IPS-18c (cell line): Measurements from ENCODE around the gene VCAN.

Source experiments
- H3K4me3 ChIP-seq: 2 replicates; pipeline ENCODE4 v1.7.0; 2013; ENCODE audit warnings: low read depth, mild to moderate bottlenecking, low read length, moderate library complexity; ENCODE audit not compliant: insufficient read depth
- H3K9me3 ChIP-seq: one replicate; pipeline ENCODE4 v1.6.1; 2013; ENCODE audit warnings: mild to moderate bottlenecking, low read length, moderate library complexity; ENCODE audit not compliant: control insufficient read depth, insufficient read depth

VCAN gene

DNA sequence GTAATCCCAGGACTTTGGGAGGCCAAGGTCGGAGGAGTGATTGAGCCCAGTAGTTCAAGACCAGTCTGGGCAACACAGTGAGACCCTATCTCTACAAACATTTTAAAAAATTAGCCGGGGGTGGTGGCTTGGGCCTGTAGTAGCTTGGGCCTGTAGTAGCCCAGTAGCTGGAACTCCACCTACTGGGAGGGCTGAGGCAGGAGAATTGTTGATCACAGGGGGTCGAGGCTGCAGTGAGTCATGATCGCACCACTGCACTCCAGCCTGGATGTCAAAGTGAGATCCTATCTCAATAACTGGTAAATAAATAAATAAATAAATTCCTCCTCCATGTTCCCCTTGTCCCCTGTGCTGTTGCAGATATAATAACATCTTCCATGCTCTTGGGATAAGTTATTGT lies 14.3 kb downstream of the VCAN start:
- Histone ChIP-seq H3K4me3 (no peak overlapping the region), H3K9me3 (no peaks in the 10 kb centered on the region)

DNA sequence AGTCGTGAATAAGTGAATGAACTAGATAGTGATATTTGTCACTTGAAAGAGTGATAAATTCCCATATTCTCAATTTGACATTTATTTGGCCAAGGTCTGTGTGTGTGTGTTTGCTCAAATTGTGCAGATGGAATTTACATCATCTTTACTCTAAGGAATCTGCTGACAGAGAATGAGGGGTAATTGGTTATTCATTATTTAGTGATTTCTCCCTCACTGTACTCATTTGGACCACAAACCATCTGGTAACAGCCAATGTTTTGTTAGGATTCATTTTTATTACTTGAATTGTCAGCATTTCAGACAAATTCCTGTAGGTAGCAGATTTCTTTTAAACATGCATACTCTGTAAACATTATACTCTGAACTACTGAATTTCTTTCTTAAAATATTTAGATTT lies 15.6 kb downstream of the VCAN start:
- Histone ChIP-seq H3K4me3 (no peak overlapping the region), H3K9me3 (no peaks in the 10 kb centered on the region)

DNA sequence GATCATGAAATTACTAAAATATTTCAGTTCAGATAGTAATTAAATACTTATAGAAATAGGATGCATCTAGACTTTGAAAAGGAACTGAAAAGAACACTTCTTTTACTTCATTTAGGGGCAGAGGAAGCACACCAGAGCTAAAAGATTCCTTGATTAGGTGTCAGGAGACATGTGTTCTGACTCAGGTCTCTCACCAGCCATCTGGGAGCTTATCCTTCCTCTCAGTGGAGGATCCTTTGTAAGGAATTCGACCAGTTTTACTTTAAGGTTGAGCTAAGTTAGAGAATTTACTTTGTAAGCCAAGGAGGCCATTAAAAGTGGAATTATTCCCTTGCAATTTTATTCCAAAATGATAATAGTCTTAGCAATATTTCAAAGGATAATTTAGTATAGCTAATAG lies 16.7 kb downstream of the VCAN start:
- H3K9me3 ChIP-seq, result no peaks in the 10 kb centered on the region

DNA sequence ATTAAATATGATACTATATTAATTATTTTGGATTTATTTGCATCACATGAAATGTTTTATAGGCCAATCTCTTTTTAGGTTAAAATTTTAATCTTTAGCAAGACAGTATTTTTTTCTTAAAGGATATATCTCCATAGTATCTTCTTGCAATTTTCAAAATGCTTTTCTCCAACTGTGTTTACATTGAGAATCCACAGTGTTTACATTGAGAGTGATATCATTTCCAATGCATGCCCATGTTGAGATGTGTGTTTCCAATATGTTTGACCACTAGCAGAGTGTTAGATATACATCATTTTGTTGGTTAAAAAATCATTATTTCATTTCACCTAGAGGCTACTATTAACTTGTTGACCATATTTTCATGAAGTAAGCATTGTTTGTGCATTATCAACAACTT lies 17.3 kb downstream of the VCAN start:
- Histone ChIP-seq H3K4me3 (no peak overlapping the region), H3K9me3 (no peaks in the 10 kb centered on the region)

More for the DNA sequence above, 16.7 kb downstream of the VCAN start:
- no peak overlapping the region for H3K4me3 ChIP-seq

DNA sequence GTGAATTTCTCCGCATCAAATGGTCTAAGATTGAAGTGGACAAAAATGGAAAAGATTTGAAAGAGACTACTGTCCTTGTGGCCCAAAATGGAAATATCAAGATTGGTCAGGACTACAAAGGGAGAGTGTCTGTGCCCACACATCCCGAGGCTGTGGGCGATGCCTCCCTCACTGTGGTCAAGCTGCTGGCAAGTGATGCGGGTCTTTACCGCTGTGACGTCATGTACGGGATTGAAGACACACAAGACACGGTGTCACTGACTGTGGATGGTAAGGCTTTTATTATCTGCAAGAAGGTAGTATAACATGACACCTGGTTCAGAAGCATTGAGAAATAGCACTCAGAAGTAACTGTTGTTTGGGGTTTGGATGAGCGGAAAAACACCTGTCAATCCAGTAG lies 18.7 kb downstream of the VCAN start:
- Histone ChIP-seq H3K4me3 (no peak overlapping the region), H3K9me3 (no peaks in the 10 kb centered on the region)

DNA sequence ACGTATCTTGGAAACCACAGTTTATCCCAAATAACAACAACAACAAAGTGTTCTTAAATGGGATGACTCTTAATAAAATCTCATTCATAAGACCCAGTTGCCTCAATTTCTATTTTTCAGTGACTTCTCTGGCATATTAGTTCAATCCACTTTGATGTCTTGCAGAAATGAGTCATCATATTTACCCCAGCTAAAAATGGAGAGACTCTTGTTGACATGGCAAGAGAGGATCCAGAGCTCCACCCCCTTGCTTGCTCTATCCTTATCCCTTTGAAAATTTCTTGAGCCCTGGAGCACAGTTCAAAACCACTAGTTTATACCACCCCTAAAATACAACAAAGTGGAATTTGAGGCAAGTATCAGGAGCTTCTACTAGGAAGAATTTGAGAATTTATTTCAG lies 20.8 kb downstream of the VCAN start:
- Histone ChIP-seq H3K9me3 (no peaks in the 10 kb centered on the region), H3K4me3 (no peak overlapping the region)

DNA sequence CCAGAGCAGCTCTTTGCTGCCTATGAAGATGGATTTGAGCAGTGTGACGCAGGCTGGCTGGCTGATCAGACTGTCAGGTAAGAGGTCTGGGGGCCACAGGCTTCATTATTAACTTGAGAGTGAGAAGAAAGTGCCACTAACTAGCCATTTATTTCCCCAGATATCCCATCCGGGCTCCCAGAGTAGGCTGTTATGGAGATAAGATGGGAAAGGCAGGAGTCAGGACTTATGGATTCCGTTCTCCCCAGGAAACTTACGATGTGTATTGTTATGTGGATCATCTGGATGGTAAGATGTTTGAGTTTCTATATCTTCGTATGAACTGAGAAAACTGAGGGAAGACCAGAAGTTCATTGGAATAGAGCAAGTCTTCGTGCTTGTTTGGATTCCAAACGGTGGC lies 22.1 kb downstream of the VCAN start:
- H3K9me3 ChIP-seq, result no peaks in the 10 kb centered on the region
- no peak overlapping the region for H3K4me3 ChIP-seq

DNA sequence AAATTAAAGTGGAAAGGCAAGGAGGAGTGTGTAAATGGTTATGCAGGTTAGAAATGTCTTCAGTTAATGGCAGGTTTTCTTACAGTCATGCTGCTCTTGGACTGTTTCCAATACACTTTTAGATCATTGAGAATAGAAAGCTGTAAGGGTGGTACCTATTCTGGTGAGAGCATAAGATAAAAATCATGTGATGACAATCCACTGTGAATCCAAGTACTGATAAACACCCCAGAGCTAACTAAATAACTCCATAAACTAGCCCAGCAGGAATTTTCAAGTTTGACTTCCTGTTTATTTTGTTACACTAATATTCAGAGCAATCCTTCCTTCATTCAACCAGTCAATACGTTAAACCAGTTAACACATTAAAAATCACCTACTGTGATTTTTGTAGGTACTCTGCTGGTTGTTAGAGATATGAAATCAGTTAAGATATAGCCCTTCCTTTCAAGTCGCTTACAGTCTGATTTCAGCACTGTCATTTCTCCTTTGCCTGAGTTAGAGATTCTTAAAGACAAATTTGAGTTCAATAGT lies 22.6 kb downstream of the VCAN start:
- Histone ChIP-seq H3K4me3 (no peak overlapping the region), H3K9me3 (no peaks in the 10 kb centered on the region)

DNA sequence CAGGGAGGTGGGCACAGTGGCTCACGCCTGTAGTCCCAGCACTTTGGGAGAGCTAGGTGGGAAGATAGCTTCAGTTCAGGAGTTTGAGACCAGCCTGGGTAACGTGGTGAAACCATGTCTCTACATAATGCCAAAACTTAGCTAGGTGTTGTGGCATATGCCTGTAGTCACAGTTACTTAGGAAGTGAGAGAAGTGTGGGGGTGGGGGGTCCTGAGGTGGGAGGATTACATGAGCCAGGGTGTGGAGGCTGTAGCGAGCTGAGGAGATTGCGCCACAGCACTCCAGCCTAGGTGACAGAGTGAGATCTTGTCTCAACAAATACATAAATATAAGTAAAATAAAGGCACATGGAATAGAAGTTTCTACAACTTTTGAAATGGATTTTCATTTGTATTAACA lies 23.1 kb downstream of the VCAN start:
- Histone ChIP-seq H3K4me3 (no peak overlapping the region), H3K9me3 (no peaks in the 10 kb centered on the region)

DNA sequence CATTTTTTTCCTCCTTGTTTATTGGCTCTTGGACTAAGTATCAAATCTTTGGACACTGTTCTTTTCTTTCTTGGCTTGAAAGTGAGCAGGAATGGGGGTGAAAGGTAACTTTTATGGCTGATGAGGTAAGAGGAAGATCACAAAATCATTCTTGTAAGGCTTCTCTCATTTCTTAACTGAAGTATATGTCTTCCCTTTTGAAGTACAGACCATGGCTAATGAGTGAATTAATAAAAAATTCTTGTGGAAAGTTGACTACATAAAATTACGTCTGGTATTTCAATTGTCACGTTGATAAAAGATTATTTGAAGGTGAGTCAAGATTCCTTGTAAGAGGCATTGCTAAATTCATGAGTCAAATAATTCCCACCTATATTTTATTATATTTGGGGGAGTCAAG lies 25.1 kb downstream of the VCAN start:
- Histone ChIP-seq H3K4me3 (no peak overlapping the region), H3K9me3 (no peaks in the 10 kb centered on the region)

DNA sequence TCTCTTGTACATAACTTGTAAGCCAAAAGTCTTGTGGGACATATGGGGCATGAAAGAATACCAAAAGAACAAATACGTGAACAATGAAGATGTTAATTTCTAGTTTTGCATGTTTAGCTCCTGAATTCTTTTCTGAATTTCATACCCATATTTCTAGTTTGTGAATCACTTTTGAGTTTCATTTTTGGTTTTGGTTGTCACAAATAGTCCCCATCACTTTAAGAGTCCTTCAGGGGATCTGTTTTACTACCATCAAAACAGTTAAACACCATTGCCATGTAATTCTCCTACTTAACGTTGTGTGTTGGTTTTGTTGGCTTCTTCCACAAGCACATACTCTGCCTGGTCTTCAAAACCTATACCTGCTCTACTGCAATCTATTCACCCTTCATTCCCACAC lies 27.0 kb downstream of the VCAN start:
- Histone ChIP-seq H3K4me3 (no peak overlapping the region), H3K9me3 (no peaks in the 10 kb centered on the region)

DNA sequence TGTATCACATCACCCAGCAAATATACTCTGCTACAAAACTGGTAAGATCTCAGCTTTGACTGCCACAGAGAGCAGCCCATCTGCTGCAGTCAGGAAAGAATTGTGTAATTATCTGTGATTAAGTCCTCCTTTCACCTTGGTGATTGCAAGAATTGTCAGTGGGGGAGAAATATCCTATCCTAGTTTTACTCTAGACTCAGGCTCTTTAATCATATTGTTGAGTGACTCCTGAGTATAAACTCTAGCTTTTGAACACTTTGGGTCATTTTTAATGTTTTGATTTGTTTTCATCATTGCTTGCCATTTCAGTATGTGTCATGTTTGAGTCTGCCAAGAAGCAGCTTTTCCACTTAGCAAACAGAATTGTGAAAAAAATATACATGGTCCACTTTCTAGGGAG lies 32.1 kb downstream of the VCAN start:
- peaks cover 3% of the 10 kb centered on the region for H3K9me3 ChIP-seq
- H3K4me3 ChIP-seq, result no peak overlapping the region

DNA sequence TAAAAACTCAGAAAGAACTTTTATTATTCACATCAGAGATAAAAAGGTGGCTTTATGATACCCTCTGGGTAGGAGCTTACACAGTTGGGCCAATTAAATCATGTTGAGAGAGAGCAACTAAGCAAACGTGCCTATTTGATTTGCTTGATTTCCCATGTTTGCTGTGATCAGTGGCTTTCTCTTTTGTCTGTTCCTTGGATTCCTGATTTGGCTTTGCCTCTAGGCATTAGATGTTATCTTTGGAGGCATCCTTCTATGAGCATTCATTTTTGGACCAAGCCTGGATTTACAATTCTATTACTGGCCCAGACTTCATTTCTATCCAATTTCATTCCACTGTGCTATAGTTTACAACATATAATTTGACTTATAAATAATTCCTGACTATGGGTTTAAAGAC lies 35.9 kb downstream of the VCAN start:
- peaks cover 3% of the 10 kb centered on the region for H3K9me3 ChIP-seq
- H3K4me3 ChIP-seq, result no peak overlapping the region

DNA sequence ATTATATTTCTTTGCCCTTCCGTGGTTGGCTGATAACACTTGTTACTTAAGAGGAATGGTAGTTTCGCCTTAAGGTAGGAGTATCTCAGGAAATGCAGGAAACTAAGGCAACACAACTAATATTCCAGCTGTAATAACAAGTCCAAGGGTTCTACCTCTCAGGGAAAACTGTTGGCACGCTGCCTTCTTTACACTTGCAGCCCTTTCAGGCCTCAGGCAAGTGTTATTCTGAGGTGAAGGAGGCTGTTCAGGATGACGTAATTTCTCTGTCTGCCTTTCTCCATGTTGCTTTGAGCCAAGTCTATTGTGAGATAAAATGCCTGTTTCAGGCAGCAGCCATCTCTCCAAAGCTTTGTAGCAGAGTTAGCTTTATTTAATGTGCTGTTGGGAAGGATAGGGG lies 38.0 kb downstream of the VCAN start:
- H3K4me3 ChIP-seq, result no peak overlapping the region

DNA sequence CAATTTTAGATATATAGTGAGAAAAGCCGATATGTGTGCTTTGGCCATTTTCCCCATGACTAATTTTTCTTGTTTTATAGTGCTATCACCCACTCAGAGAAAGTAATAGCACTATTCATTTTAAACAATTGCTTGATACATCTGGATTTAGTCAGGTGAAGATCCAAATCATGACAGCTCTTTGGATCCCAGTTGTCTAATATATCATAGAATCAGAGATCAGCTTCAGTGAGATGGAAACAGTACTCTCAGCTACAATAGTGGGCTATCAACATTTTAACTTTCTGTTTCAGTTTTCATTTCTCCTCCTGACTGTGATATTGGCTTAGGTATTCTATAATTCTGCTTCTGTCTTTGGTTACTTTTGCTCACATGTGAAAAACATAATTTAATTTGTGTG lies 38.7 kb downstream of the VCAN start:
- Histone ChIP-seq H3K4me3 (no peak overlapping the region), H3K9me3 (peaks cover 3% of the 10 kb centered on the region)

More for the DNA sequence above, 38.0 kb downstream of the VCAN start:
- H3K9me3 ChIP-seq, result peaks cover 3% of the 10 kb centered on the region

DNA sequence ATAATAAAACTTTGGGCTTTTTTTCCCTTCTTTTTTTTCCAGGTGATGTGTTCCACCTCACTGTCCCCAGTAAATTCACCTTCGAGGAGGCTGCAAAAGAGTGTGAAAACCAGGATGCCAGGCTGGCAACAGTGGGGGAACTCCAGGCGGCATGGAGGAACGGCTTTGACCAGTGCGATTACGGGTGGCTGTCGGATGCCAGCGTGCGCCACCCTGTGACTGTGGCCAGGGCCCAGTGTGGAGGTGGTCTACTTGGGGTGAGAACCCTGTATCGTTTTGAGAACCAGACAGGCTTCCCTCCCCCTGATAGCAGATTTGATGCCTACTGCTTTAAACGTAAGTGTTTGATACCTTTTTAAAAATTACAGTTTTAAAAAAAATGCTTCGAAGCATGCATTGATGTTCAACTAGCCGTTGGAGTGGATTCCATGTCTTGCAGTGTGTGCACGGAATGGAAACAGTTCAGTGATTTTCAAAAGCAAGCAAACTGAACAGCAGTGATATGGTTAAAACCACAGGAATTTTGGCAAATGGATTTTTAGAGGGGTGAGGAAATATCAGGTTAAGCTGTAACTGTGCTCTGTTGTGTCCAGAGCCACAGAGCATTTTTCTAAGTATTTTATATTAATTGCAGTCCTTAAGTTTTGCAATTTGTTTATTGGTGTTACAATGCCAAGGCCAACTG lies 40.7 kb downstream of the VCAN start:
- H3K9me3 ChIP-seq, result no peaks in the 10 kb centered on the region

DNA sequence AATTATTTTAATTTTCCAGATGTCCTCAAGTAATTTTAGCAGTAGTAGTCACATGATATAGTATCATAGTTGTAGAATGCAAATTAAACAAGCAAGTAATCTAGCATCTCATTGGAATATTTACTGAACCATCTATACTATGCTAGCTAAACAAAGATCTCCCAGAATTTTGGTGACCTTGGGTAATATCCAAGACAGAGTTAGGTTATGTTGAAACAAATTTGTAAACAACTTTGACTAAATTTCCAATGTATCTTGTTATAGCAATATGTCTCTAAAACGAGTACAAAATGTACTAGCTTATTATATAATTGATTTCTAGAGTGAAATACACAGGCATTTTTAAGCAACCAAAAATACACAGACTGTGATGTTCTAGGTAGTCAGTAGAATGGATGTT lies 41.5 kb downstream of the VCAN start:
- Histone ChIP-seq H3K4me3 (no peak overlapping the region), H3K9me3 (no peaks in the 10 kb centered on the region)

More for the DNA sequence above, 40.7 kb downstream of the VCAN start:
- H3K4me3 ChIP-seq, result no peak overlapping the region

DNA sequence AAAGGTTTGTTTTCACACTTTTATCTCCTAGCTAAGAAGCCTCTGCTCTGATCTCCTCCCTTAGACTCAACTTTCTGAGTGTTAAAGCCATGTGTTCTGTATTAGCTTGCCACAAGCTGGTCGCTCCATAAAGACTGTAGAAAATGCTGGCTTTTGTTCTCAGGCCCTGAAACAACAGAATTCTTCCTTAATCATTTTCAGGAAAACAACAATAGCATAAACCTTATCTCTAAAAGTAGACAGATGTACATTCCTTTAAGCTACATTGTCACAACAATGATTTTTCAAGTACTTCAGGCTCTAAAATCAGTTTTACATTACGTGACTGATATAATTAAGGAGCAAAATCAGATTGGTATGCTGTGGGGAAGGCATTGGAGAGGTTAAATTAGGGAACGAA lies 41.9 kb downstream of the VCAN start:
- H3K9me3 ChIP-seq, result no peaks in the 10 kb centered on the region

DNA sequence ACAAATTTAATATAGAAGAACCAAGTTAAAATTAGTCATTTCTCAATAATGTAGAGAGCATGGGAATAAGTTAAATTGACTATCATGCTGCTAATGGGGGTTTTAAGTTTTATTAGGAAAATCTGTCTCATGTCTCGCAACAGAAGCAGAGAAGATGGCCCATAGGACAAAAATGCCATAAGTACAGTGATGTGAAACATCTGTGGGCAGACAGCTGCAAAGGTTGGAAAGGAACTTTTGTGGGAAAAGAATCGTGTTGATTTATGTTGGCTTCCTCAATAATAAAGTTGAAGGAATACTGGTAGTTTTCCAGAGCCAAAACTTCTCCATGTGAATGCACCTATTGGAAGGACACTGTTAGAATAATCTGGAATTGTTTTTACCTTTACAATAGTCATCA lies 44.8 kb downstream of the VCAN start:
- no peak overlapping the region for H3K4me3 ChIP-seq
- H3K9me3 ChIP-seq, result no peaks in the 10 kb centered on the region

More for the DNA sequence above, 41.9 kb downstream of the VCAN start:
- H3K4me3 ChIP-seq, result no peak overlapping the region
